ENCODE data around the gene CRYGA. TPM values are rescaled to one million over a fixed set of nuclear protein-coding genes. Genes with fewer than 3 reads are reported as not detected.
"Not testable (repeated sequence)": the region's sequence is repeated elsewhere in the genome, so short reads cannot be mapped to it uniquely, and the experiment has no call there.

CRYGA gene
- total RNA-seq, 2 donors from 2014 or later, result not detected

DNA sequence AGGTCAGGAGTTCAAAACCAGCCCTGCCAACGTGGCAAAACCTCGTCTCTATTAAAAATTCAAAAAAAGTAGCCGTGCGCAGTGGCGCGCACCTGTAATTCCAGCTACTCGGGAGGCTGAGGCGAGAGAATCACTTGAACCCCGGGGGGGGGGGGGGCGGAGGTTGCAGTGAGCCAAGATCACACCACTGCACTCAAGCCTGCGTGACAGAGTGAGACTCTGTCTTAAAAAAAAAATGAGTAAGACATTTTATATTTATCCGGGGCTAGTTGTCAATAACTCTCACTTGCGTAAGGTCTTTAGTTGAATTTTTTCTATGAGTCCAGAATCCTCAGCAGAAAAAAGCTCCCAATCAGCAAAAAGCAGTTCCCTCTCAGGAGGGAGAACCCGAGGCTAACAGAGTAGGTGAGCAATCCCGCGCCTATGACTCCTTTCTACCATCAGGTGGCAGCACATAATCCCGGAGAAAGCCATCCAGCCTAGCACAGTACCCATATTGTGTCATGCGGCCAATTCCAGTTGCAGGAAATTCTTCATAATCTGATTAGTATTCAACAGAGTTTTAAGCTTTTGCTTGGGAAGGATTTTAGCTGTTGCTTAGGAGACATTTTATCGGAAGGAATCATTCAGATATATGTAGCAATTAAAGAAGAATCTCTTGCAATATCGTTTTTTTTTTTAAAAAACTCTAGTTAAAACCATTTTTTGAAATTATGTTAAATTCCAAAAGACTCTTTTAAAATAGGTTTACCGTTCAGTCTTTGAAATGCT is 11.9 kb upstream of the CRYGA start:
- DNase-seq (ENCODE audit: low spot score), result peak; percentile 87
- intact Hi-C loops (cut with DNase I), result loop anchor here (10.0 kb wide), 1 partner anchor 80 kb away; the partner anchor contains the start of gene IDH1 (in 2 of the 2)

DNA sequence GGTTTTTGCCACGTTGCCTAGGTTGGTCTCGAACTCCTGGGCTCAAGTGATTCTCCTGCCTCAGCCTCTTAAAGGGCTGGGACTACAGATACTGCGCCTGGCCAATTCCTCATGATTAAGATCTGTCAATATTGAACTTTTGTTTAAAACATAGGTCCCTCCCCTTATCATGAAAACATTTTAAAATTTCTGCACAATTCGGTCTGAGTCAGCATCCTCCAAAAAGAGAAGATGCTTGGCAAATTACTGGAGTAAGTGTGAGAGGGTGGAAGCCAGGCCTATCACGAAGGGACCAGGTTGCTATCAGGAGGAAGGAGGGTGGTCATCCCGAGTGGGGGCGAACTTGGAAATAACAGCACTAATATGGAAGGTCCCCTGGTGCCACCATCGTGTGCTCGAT is 10.8 kb upstream of the CRYGA start:
- no peak for DNase-seq (ENCODE audit: low spot score)
- intact Hi-C loops (cut with DNase I), result loop anchor here (1.0 to 10.0 kb wide), 2 partner anchors 23 to 81 kb away; partner anchors contain the start of gene IDH1 (in 2 of the 2)

- intact Hi-C loops (cut with DNase I), result loop anchor here (10.0 kb wide), 1 partner anchor 83 kb away; the partner anchor contains the start of gene IDH1 (in 2 of the 2)
- DNase-seq (ENCODE audit: low spot score), result no peak
These were observed 8.7 kb upstream of the CRYGA start for GRCh38 chr2:208172125-208172524.

DNA sequence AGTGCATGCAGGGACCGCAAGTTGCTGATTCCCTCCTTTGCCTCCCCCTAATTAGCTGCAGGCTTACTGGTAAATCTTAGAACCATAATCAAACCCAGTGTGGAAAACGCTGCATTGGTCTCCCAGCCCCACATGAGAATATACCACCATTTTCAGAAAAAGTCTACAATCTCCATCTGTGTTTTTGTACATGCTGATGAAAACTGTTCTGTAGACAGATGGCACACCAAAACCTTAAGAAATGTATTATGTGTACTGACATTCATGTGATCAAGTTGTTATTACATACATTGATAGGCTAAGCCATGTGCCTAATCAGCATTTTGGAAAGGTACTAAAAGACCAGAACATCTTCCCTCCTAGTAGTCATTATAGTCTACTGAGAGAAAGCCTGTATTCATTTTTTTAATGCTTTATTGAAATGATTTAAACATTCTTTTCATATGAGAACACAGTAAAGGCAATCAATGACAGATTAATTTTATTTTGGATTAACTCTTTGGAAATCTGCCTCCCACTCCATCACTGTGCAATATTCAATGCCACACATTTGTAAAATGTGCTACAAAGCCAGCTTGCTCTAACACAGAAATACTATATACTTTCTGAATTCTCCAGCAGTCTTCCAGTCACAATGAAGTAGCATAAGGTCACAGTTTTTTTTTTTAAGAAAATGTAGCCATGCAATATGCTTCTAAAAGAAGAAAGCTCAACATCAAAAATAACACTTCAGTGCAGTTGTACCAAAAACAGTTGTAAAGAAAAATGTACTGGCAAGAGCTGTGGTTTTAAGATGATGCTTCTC is 1.8 kb upstream of the CRYGA start:
- DNase-seq (ENCODE audit: low spot score), result no peak
- intact Hi-C loops (cut with DNase I), result no loop called here

GRCh38 chr2:208156439-208156838 is 7.0 kb downstream of the CRYGA start:
- no peak for DNase-seq (ENCODE audit: low spot score)
- intact Hi-C loops (cut with DNase I), result no loop called here

GRCh38 chr2:208153156-208153555 is 10.2 kb downstream of the CRYGA start:
- intact Hi-C loops (cut with DNase I), result no loop called here
- no peak for DNase-seq (ENCODE audit: low spot score)

DNA sequence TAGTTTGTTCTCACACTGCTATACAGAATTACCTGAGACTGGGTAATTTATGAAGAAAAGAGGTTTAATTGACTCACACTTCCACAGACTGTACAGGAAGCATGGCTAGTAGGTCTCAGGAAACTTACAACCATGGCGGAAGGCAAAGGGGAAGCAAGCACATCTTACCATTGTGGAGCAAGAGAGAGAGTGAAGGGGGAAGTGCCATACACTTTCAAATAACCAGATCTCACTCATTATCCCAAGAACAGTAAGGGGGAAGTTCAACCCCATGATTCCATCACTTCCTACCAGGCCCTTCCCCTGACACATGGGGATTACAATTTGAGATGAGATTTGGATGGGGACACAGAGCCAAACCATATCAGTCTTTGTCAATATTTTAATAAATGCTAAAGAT is 12.4 kb downstream of the CRYGA start:
- no peak for DNase-seq (ENCODE audit: low spot score)
- intact Hi-C loops (cut with DNase I), result loop anchor here in 1 of 2 donors (1.0 kb wide), 1 partner anchor 23 kb away; no protein-coding TSS in a partner anchor

DNA sequence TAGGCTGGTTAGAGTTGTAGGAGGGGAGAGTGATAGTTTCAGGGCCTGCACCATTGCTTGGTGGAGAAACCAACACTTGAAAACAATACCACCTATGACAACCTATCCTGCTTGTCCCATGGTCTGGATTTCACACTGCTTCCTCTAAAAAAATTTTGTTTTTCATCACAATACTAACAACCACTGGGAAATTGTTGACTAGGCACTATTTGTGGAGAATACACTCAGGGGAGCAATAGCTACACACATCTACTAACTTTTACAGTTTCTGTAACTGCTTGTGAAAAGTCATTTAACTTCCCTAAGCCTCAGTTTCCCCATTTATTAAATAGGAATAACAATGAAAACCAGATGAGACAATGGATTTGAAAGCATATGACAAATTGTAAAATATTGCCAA is 13.3 kb downstream of the CRYGA start:
- intact Hi-C loops (cut with DNase I), result no loop called here
- no peak for DNase-seq (ENCODE audit: low spot score)

- no peak for DNase-seq (ENCODE audit: low spot score)
- intact Hi-C loops (cut with DNase I), result no loop called here
These were observed 14.6 kb downstream of the CRYGA start for GRCh38 chr2:208148803-208149202.

DNA sequence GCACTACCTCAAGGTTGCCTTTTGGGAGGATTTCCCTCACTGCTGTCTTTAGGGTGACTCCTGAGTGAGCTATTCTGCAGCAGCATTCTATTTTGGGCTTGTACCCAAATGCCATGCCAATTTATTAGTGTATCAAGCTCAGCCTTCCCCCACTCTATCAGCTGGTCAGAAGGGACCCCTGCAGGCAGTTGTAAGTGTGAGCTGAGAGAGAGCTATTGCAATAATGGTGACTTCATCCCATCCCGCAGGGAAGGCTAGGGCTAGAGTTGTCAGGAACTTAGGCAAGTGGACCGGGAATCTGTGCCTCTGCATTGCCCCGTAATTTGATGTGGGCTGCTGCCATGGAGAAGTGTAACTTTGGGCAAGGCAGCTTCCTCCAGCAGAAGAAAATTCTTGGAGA is 15.6 kb downstream of the CRYGA start:
- DNase-seq (ENCODE audit: low spot score), result no peak
- intact Hi-C loops (cut with DNase I), result no loop called here

DNA sequence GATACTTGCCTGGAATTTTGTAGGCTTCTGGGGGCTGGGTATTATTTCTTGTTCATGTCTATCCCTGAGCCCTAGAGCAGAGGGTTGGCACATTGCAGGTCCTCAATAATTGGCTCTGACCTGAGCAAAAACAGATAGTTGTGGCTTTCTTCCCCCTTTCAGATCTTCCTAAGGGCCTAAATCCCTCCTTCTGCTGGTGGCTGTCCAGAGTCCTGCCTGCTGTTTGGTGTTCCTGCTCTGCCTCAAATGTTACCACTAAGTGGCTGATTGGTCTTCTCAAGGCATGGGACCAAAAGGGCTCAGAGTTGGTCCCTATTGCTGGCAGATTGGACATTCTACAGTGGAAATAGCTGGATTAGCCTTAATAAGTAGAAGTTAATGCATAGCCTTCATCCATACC is 16.4 kb downstream of the CRYGA start:
- no peak for DNase-seq (ENCODE audit: low spot score)
- intact Hi-C loops (cut with DNase I), result no loop called here

GRCh38 chr2:208146006-208146405 is 17.4 kb downstream of the CRYGA start, which contains the start of gene CRYGB:
CRYGB (minus strand) TSS chr2:208146158; CDS start chr2:208146120, 38 bp downstream.
- DNase-seq (ENCODE audit: low spot score), result no peak
- intact Hi-C loops (cut with DNase I), result no loop called here

- DNase-seq (ENCODE audit: low spot score), result no peak
- intact Hi-C loops (cut with DNase I), result no loop called here
These were observed 20.2 kb downstream of the CRYGA start for GRCh38 chr2:208142925-208143799.

GRCh38 chr2:208142240-208142924 is 21.0 kb downstream of the CRYGA start:
- intact Hi-C loops (cut with DNase I), result no loop called here
- no peak for DNase-seq (ENCODE audit: low spot score)

GRCh38 chr2:208139447-208139846 is 23.9 kb downstream of the CRYGA start:
- peak; percentile 32 for DNase-seq (ENCODE audit: low spot score)
- intact Hi-C loops (cut with DNase I), result no loop called here

- intact Hi-C loops (cut with DNase I), result not testable (repeated sequence)
These were observed 25.1 kb downstream of the CRYGA start for GRCh38 chr2:208138334-208138733.

GRCh38 chr2:208136716-208137094 is 26.7 kb downstream of the CRYGA start:
- peak; percentile 76 for DNase-seq (ENCODE audit: low spot score)
- intact Hi-C loops (cut with DNase I), result no loop called here

More at GRCh38 chr2:208138334-208138733, 25.1 kb downstream of the CRYGA start:
- peak; percentile 52 for DNase-seq (ENCODE audit: low spot score)

- DNase-seq (ENCODE audit: low spot score), result peak; percentile 50
- intact Hi-C loops (cut with DNase I), result no loop called here
These were observed 27.3 kb downstream of the CRYGA start for GRCh38 chr2:208135794-208136715.

Measured in posterior vena cava (tissue), 2 donors.